CD4-positive, alpha-beta T cell treated with Interleukin-6 at 100 ng/mL for 8 hours (primary cell): ENCODE measurements around the gene FBXL4.

Experiments
- DNase-seq: peaks from one replicate; pipeline ENCODE4 v3.0.0-alpha.2; 2020; ENCODE audit warnings: mixed read lengths, low spot score

FBXL4 gene

GRCh38 chr6:98824162-98824901 lies 123.4 kb downstream of the FBXL4 start:
- no peak for DNase-seq

- no peak for DNase-seq
Observed at GRCh38 chr6:98823428-98824161, 124.2 kb downstream of the FBXL4 start.

GRCh38 chr6:98821756-98822405 lies 125.9 kb downstream of the FBXL4 start:
- no peak for DNase-seq
